Activated CD4-positive, alpha-beta T cell treated with anti-CD3 and anti-CD28 coated beads, Interleukin-2, amount 50 U/mL, for 48 hours (primary cell): Measurements from ENCODE around the gene UTP18.

Experiments
- DNase-seq, 2 experiments: peaks; one replicate each; pipeline ENCODE4 v3.0.0-alpha.2; 2020

UTP18 gene

GRCh38 chr17:51335883-51336822, 75.8 kb downstream of the UTP18 start:
- no peak for DNase-seq

GRCh38 chr17:51341457-51341856, 81.1 kb downstream of the UTP18 start:
- no peak for DNase-seq

DNA sequence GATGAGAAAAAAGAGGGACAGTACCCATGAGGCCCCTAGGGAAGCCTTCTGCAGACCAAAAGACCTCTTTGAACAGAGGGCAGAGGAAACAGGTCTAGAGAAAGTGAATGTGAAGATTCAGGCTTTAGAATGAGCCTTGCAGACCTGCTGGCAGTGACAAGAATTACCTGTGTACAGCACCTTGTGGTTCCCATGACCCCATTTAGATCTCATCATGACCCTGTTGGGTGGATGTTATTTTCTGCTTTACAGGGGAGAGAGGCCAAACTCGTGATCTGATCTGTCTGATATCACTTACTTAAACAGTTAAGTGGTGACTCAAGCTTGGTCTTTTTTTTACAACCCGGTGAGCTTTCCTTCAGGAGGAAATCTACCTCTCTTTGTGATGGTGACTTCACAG, 81.9 kb downstream of the UTP18 start:
- DNase-seq = no peak

DNA sequence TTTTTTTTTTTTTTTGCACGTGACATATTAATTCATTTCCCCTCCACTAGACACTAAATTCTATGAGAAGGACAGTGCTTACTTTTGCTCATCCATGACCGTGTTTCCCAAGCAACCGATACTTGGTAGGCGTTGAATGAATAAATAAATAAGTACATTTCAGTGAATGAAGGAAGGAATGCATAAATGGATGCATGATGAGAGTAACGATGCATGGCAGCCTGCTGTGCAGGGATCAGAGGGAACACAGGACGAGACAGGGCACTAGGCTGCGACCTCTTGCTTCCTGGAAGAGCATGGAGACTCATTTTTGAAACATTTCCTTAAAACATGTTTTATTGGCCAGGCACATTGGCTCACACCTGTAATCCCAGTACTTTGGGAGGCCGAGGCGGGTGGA, 84.2 kb downstream of the UTP18 start:
- DNase-seq = no peak

- DNase-seq = no peak
Measured at GRCh38 chr17:51346218-51346982, 86.1 kb downstream of the UTP18 start.
